Trophoblast cell (in vitro differentiated cells and primary cell): ENCODE data around the gene RAD17.
"Not testable (repeated sequence)": the region's sequence is repeated elsewhere in the genome, so short reads cannot be mapped to it uniquely, and the experiment has no call there.

Source experiments
- DNase-seq, 2 donors: peaks; one replicate each; pipeline ENCODE4 v3.0.0-alpha.2; 2016
- H2AFZ ChIP-seq: 2 replicates; pipeline ENCODE4 v1.6.1; 2013; ENCODE audit warnings: low read length, moderate library complexity, mild to moderate bottlenecking; ENCODE audit not compliant: insufficient read depth, poor library complexity
- H2AK5ac ChIP-seq: 2 replicates; pipeline ENCODE4 v1.6.1; 2013; ENCODE audit warnings: mild to moderate bottlenecking, low read length
- H2BK120ac ChIP-seq: 2 replicates; pipeline ENCODE4 v1.6.1; 2013; ENCODE audit warnings: low read length, mild to moderate bottlenecking, moderate library complexity; ENCODE audit not compliant: insufficient read depth, poor library complexity
- H2BK12ac ChIP-seq: 2 replicates; pipeline ENCODE4 v1.6.1; 2013; ENCODE audit warnings: mild to moderate bottlenecking, low read length, moderate library complexity
- H2BK5ac ChIP-seq: 2 replicates; pipeline ENCODE4 v1.6.1; 2013; ENCODE audit warnings: low read length, low read depth, moderate library complexity, mild to moderate bottlenecking; ENCODE audit not compliant: poor library complexity
- H3K14ac ChIP-seq: 2 replicates; pipeline ENCODE4 v1.6.1; 2013; ENCODE audit warnings: mild to moderate bottlenecking, low read length
- H3K18ac ChIP-seq: 2 replicates; pipeline ENCODE4 v1.6.1; 2013; ENCODE audit warnings: mild to moderate bottlenecking, low read length
- H3K23ac ChIP-seq: 2 replicates; pipeline ENCODE4 v1.6.1; 2013; ENCODE audit warnings: low read length
- H3K27ac ChIP-seq: 2 replicates; pipeline ENCODE4 v1.5.1; 2013; ENCODE audit warnings: low read depth, mild to moderate bottlenecking, inconsistent platforms, low read length, moderate library complexity
- H3K27me3 ChIP-seq: 2 replicates; pipeline ENCODE4 v1.6.1; 2013; ENCODE audit warnings: inconsistent platforms, mild to moderate bottlenecking, low read length, moderate library complexity; ENCODE audit not compliant: insufficient read depth
- H3K36me3 ChIP-seq, 2 experiments: 1 replicate in 1 of 2; 2 replicates in 1 of 2; pipeline ENCODE4 v1.6.1; 2013; ENCODE audit warnings: low read length in 2 of 2, mild to moderate bottlenecking in 2 of 2, moderate library complexity in 1 of 2; ENCODE audit not compliant: insufficient read depth in 2 of 2, control insufficient read depth in 1 of 2
- H3K4ac ChIP-seq: 2 replicates; pipeline ENCODE4 v1.6.1; 2013; ENCODE audit warnings: low read depth, mild to moderate bottlenecking, low read length, moderate library complexity
- H3K4me1 ChIP-seq, 2 experiments: 1 replicate in 1 of 2; 2 replicates in 1 of 2; pipeline ENCODE4 v1.6.1; 2013; ENCODE audit warnings: low read length in 2 of 2, mild to moderate bottlenecking in 2 of 2, moderate library complexity in 1 of 2; ENCODE audit not compliant: insufficient read depth in 2 of 2, control insufficient read depth in 1 of 2
- H3K4me2 ChIP-seq: 2 replicates; pipeline ENCODE4 v1.6.1; 2013; ENCODE audit warnings: inconsistent platforms, mild to moderate bottlenecking, low read length, moderate library complexity
- H3K4me3 ChIP-seq: 2 replicates; pipeline ENCODE4 v1.5.1; 2013; ENCODE audit warnings: mild to moderate bottlenecking, low read depth, low read length, inconsistent platforms
- H3K79me1 ChIP-seq: one replicate; pipeline ENCODE4 v1.6.1; 2013; ENCODE audit warnings: low read length
- H3K79me2 ChIP-seq: 2 replicates; pipeline ENCODE4 v1.6.1; 2013; ENCODE audit warnings: low read length, mild to moderate bottlenecking; ENCODE audit not compliant: control insufficient read depth, insufficient read depth, poor library complexity
- H3K9ac ChIP-seq: 2 replicates; pipeline ENCODE4 v1.6.1; 2013; ENCODE audit warnings: mild to moderate bottlenecking, low read length
- H3K9me3 ChIP-seq: 2 replicates; pipeline ENCODE4 v1.6.1; 2013; ENCODE audit warnings: low read depth, mild to moderate bottlenecking, control low read depth, inconsistent platforms, low read length; ENCODE audit not compliant: insufficient read depth
- H4K12ac ChIP-seq: 2 replicates; pipeline ENCODE4 v1.6.1; 2013; ENCODE audit warnings: low read depth, mild to moderate bottlenecking, low read length, moderate library complexity
- H4K8ac ChIP-seq: 2 replicates; pipeline ENCODE4 v1.6.1; 2013; ENCODE audit warnings: low read depth, mild to moderate bottlenecking, low read length, moderate library complexity
- H4K91ac ChIP-seq: one replicate; pipeline ENCODE4 v1.6.1; 2013; ENCODE audit warnings: low read depth, mild to moderate bottlenecking, low read length, moderate library complexity
- WGBS: extraction: QIAGEN DNeasy Blood & Tissue Kit; methylation state at CpG from one replicate; pipeline ENCODE4 v1.1.7; 2013; ENCODE audit warnings: missing lambda C conversion rate; ENCODE audit not compliant: insufficient read length, insufficient coverage; ENCODE audit errors: extremely low coverage; 5-methylcytosine and 5-hydroxymethylcytosine counted together

RAD17 gene

GRCh38 chr5:69450116-69450515 lies 80.5 kb downstream of the RAD17 start:
- Histone ChIP-seq H3K9me3 (no peaks in the 10 kb centered on the region), H3K4ac (no peak overlapping the region), H3K4me2 (no peak overlapping the region), H3K4me3 (no peak overlapping the region), H2AK5ac (no peak overlapping the region), H2BK120ac (no peak overlapping the region), H3K18ac (no peak overlapping the region), H3K79me1 (no peaks in the 10 kb centered on the region), H2BK5ac (no peak overlapping the region), H3K27me3 (no peaks in the 10 kb centered on the region), H3K14ac (no peak overlapping the region), H2BK12ac (no peak overlapping the region), H3K23ac (no peak overlapping the region), H3K4me1 (no peaks in the 10 kb centered on the region), H3K9ac (no peak overlapping the region), H3K36me3 (no peaks in the 10 kb centered on the region), H3K27ac (no peak overlapping the region), H3K79me2 (no peaks in the 10 kb centered on the region), H4K12ac (no peak overlapping the region), H4K91ac (no peak overlapping the region), H4K8ac (no peak overlapping the region), H2AFZ (no peak overlapping the region)
- peak; percentile 71 to 88 for DNase-seq
- no CpG with 5 or more reads among the region's 1 CpG for WGBS

- not testable (repeated sequence) for H4K91ac ChIP-seq, H2BK12ac ChIP-seq, H3K4me3 ChIP-seq, H4K8ac ChIP-seq, H3K23ac ChIP-seq, H2AK5ac ChIP-seq, H3K14ac ChIP-seq, H3K27ac ChIP-seq, H2BK5ac ChIP-seq, H3K4me1 ChIP-seq, H3K79me2 ChIP-seq, H2AFZ ChIP-seq, H4K12ac ChIP-seq, H3K4ac ChIP-seq, H3K9me3 ChIP-seq, H2BK120ac ChIP-seq, H3K36me3 ChIP-seq, H3K79me1 ChIP-seq, H3K9ac ChIP-seq, H3K27me3 ChIP-seq, H3K4me2 ChIP-seq, H3K18ac ChIP-seq
- WGBS, result no CpG with 5 or more reads among the region's 8 CpGs
- peak; percentile 18 to 55 for DNase-seq
These were observed 80.9 kb downstream of the RAD17 start for GRCh38 chr5:69450527-69450926.

- WGBS, result no CpG with 5 or more reads among the region's 4 CpGs
- no peaks in the 10 kb centered on the region for H3K79me1 ChIP-seq
- H2BK12ac ChIP-seq, result no peak overlapping the region
- no peak overlapping the region for H3K23ac ChIP-seq
- H2AK5ac ChIP-seq, result no peak overlapping the region
- no peaks in the 10 kb centered on the region for H3K27me3 ChIP-seq
- no peak overlapping the region for H2AFZ ChIP-seq
- H3K36me3 ChIP-seq, result no peaks in the 10 kb centered on the region
- DNase-seq, result peak in 1 of 2 donors; percentile 31
- no peak overlapping the region for H3K4ac ChIP-seq
- H4K12ac ChIP-seq, result no peak overlapping the region
- H4K91ac ChIP-seq, result no peak overlapping the region
- no peak overlapping the region for H3K18ac ChIP-seq
- H3K4me3 ChIP-seq, result no peak overlapping the region
- no peak overlapping the region for H3K14ac ChIP-seq
- H2BK5ac ChIP-seq, result no peak overlapping the region
- no peak overlapping the region for H3K9ac ChIP-seq
- no peaks in the 10 kb centered on the region for H3K79me2 ChIP-seq
- H3K9me3 ChIP-seq, result no peaks in the 10 kb centered on the region
- no peak overlapping the region for H3K27ac ChIP-seq
- H3K4me2 ChIP-seq, result no peak overlapping the region
- H3K4me1 ChIP-seq, result no peaks in the 10 kb centered on the region
- no peak overlapping the region for H2BK120ac ChIP-seq
- H4K8ac ChIP-seq, result no peak overlapping the region
These were observed 82.5 kb downstream of the RAD17 start for GRCh38 chr5:69451941-69452647.

GRCh38 chr5:69453487-69453886 lies 83.9 kb downstream of the RAD17 start:
- H3K18ac ChIP-seq, H3K14ac ChIP-seq, H3K9ac ChIP-seq, H3K79me2 ChIP-seq, H4K91ac ChIP-seq, H3K4me3 ChIP-seq, H3K4me2 ChIP-seq, H2AFZ ChIP-seq, H3K4me1 ChIP-seq, H3K9me3 ChIP-seq, H3K27me3 ChIP-seq, H3K4ac ChIP-seq, H2AK5ac ChIP-seq, H3K23ac ChIP-seq, H3K36me3 ChIP-seq, H4K12ac ChIP-seq, H4K8ac ChIP-seq, H2BK12ac ChIP-seq, DNase-seq, H2BK120ac ChIP-seq, H3K27ac ChIP-seq, H2BK5ac ChIP-seq, H3K79me1 ChIP-seq: not testable (repeated sequence)
- WGBS, result no CpG with 5 or more reads among the region's 3 CpGs
